Measurements from ENCODE around the gene ICAM1. TPM values are rescaled to one million over a fixed set of nuclear protein-coding genes. Genes with fewer than 3 reads are reported as not detected.

Gene ICAM1
- polyA plus RNA-seq, 1 of the 3 experiments (the other 2 are of a cell fraction), result 14.5 TPM

DNA sequence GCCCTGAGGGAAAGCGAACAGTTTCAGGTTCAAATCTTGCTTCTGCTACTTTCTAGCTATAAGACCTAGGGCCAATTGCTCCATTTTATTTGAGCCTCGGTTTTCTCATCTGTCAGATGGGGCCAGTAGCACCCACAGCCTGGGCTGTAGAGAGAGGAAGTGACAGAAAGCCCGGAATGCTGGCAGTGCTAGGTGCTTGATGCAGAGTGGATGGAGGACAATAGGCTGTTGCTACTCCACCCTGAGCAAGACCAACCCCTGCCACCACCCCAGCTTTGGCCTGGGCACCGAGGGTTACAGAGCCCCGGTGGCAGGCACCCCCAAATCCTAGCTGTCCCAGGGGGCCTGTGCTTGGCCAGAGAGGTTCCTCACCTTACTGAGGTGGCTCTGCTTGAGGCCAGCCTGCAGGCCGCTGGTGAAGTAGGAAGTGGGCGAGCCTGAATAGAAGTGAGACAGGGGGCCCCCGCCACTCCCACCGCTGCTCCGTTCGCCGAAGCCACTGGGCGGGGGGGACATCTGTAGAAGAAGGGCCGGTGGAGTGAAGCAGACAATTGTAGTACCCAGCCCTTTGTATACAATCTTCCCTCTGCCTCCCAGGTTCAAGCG is 47.0 kb downstream of the ICAM1 start:
- no peak overlapping the region for H3K4me3 ChIP-seq (ENCODE audit: low read depth in 2 of 2, low read length in 1 of 2)
- peaks cover 4 to 36% of the 10 kb centered on the region in 2 experiments for H3K36me3 ChIP-seq (replicated peaks in 1 of 2; ENCODE audit: control insufficient read depth in 1 of 2, insufficient read depth in 2 of 2, low read length in 1 of 2)
- DNase-seq, result no peak
- H3K9me3 ChIP-seq, result no peaks in the 10 kb centered on the region
- H3K9ac ChIP-seq, result no peak overlapping the region
- no peaks in the 10 kb centered on the region for H3K27me3 ChIP-seq (ENCODE audit: insufficient read depth)
- peaks cover 0 to 17% of the 10 kb centered on the region in 2 experiments; a peak in 1 of 4 replicates for H3K4me1 ChIP-seq (ENCODE audit: control insufficient read depth in 1 of 2, insufficient read depth in 2 of 2, low read depth in 1 of 2, low read length in 1 of 2)
- H3F3A ChIP-seq (replicated peaks; ENCODE audit: insufficient read depth), result peaks cover 6% of the 10 kb centered on the region
- H3K79me2 ChIP-seq (ENCODE audit: insufficient read depth), result peaks cover 12% of the 10 kb centered on the region; the same call in 1 of the 2 replicates
- no peak overlapping the region for H3K4me2 ChIP-seq
- H4K20me1 ChIP-seq (ENCODE audit: insufficient read depth), result no peaks in the 10 kb centered on the region
- ChIA-PET POLR2A (no interaction called here), CTCF (interaction anchor here (1.2 to 3.2 kb wide), 3 partner anchors 26 to 48 kb away, joined by 3 to 16 read pairs (median 6); partner anchors contain the start of genes ICAM1 and ICAM5)
- H2AFZ ChIP-seq (ENCODE audit: low read depth), result no peak overlapping the region
- no peaks in the 10 kb centered on the region for H3K9me2 ChIP-seq
- TF ChIP-seq RCOR1 (IDR thresholded peaks at IDR 0.05; ENCODE audit: low read length) (no peak), CHD2 (IDR thresholded peaks at IDR 0.05; ENCODE audit: low read length, partially characterized antibody) (no peak), RXRA (IDR thresholded peaks at IDR 0.05; ENCODE audit: borderline replicate concordance, low read depth) (no peak), USF1 (IDR thresholded peaks at IDR 0.05; ENCODE audit: borderline replicate concordance, low read depth) (no peak), CTCF (IDR thresholded peaks at IDR 0.05) (no peak)
- TF ChIP-seq, protein P1, sequence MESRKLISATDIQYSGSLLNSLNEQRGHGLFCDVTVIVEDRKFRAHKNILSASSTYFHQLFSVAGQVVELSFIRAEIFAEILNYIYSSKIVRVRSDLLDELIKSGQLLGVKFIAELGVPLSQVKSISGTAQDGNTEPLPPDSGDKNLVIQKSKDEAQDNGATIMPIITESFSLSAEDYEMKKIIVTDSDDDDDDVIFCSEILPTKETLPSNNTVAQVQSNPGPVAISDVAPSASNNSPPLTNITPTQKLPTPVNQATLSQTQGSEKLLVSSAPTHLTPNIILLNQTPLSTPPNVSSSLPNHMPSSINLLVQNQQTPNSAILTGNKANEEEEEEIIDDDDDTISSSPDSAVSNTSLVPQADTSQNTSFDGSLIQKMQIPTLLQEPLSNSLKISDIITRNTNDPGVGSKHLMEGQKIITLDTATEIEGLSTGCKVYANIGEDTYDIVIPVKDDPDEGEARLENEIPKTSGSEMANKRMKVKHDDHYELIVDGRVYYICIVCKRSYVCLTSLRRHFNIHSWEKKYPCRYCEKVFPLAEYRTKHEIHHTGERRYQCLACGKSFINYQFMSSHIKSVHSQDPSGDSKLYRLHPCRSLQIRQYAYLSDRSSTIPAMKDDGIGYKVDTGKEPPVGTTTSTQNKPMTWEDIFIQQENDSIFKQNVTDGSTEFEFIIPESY (IDR thresholded peaks at IDR 0.05; ENCODE audit: borderline replicate concordance, low read depth), result no peak
- WGBS (ENCODE audit: low lambda C conversion rate), result 94% methylated on average over 13 of the region's 15 CpGs
- no peak overlapping the region for H3K27ac ChIP-seq (ENCODE audit: low read depth in 2 of 2, low read length in 1 of 2)

DNA sequence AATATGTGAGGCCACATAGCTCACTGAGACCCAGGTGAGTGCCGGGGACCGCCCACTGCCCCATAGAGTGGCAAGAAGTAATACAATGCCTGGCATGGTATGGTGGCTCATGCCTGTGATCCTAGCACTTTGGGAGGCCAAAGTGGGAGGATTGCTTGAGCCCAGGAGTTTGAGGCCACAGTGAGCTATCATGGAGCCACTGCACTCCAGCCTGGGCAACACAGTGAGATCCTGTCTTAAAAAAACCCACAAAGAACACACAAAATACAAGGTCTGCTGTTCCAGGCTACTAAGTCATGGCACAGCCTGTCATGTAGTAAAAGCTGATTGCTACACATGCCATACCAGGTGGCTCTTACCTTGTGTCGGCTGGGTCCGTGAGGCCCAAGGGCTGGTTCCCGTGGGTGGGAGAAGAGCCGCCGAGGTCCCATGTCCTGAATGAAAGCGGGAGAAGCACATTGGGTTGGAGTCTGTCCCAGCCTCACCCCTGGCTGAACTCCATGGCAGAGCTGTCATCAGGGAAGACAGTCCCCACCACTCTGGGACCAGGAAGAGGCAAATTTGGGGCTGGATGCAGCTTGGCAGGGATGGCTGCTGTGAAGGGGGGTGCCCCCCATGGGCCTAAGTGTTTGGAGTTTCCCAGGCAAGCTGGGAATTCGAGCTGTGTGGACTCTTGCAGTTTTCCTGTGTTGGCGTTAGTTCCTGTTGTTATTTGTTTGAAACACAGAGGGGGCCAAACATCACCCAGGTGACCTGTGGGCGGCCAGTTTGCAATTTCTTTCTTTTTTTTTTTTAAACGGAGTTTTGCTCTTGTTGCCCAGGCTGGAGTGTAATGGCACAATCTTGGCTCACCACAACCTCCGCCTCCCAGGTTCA is 48.1 kb downstream of the ICAM1 start:
- 92% methylated on average over 10 of the region's 13 CpGs for WGBS (ENCODE audit: low lambda C conversion rate)
- POLR2A ChIA-PET, result no interaction called here

More for the DNA sequence above, 48.1 kb downstream of the ICAM1 start:
- H3K27me3 ChIP-seq (ENCODE audit: insufficient read depth), result no peaks in the 10 kb centered on the region
- no peak for TF ChIP-seq GATA2 (CRISPR knock-in tag; IDR thresholded peaks at IDR 0.05)
- TF ChIP-seq NRF1 (IDR thresholded peaks at IDR 0.05; ENCODE audit: low read depth, low read length), result no peak
- TF ChIP-seq MEF2A (IDR thresholded peaks at IDR 0.05; ENCODE audit: borderline replicate concordance, low read depth), result no peak
- no peak for TF ChIP-seq RCOR1 (IDR thresholded peaks at IDR 0.05; ENCODE audit: low read length)
- no peak for TF ChIP-seq SMC3 (IDR thresholded peaks at IDR 0.05; ENCODE audit: low read depth, low read length)
- no peak for TF ChIP-seq TCF12 (IDR thresholded peaks at IDR 0.05)
- TF ChIP-seq FOXM1 (IDR thresholded peaks at IDR 0.05; ENCODE audit: low read depth), result no peak
- TF ChIP-seq FOXJ3 (CRISPR knock-in tag; IDR thresholded peaks at IDR 0.05), result no peak
- TF ChIP-seq CTCF (IDR thresholded peaks at IDR 0.05), result no peak
- H3K4me2 ChIP-seq, result no peak overlapping the region
- H3K4me1 ChIP-seq (ENCODE audit: control insufficient read depth in 1 of 2, insufficient read depth in 2 of 2, low read depth in 1 of 2, low read length in 1 of 2), result peaks cover 0 to 17% of the 10 kb centered on the region in 2 experiments; a peak in 1 of 4 replicates
- CTCF ChIA-PET, result interaction anchor here (1.2 kb wide), 1 partner anchor 29 kb away, joined by 3 read pairs; the partner anchor contains the start of gene ICAM5
- H3F3A ChIP-seq (replicated peaks; ENCODE audit: insufficient read depth), result peaks cover 6% of the 10 kb centered on the region
- no peaks in the 10 kb centered on the region for H3K9me3 ChIP-seq
- no peak for DNase-seq
- H2AFZ ChIP-seq (ENCODE audit: low read depth), result no peak overlapping the region
- H4K20me1 ChIP-seq (ENCODE audit: insufficient read depth), result no peaks in the 10 kb centered on the region
- peaks cover 0 to 38% of the 10 kb centered on the region in 2 experiments for H3K36me3 ChIP-seq (replicated peaks in 1 of 2; ENCODE audit: control insufficient read depth in 1 of 2, insufficient read depth in 2 of 2, low read length in 1 of 2)
- no peaks in the 10 kb centered on the region for H3K9me2 ChIP-seq
- H3K27ac ChIP-seq (ENCODE audit: low read depth in 2 of 2, low read length in 1 of 2), result no peak overlapping the region
- H3K4me3 ChIP-seq (ENCODE audit: low read depth in 2 of 2, low read length in 1 of 2), result no peak overlapping the region
- peaks cover 12% of the 10 kb centered on the region; the same call in 1 of the 2 replicates for H3K79me2 ChIP-seq (ENCODE audit: insufficient read depth)
- H3K9ac ChIP-seq, result no peak overlapping the region
